Mononuclear cell (primary cell): ENCODE data around the gene CFAP210. TPM values are rescaled to one million over a fixed set of nuclear protein-coding genes. Genes with fewer than 3 reads are reported as not detected.
"Not testable (repeated sequence)": the region's sequence is repeated elsewhere in the genome, so short reads cannot be mapped to it uniquely, and the experiment has no call there.

Experiments used
- H3K27me3 ChIP-seq: 2 replicates; pipeline ENCODE4 v1.6.0; 2011; ENCODE audit warnings: low read length, control low read depth; ENCODE audit not compliant: insufficient read depth
- H3K4me1 ChIP-seq: 2 replicates; pipeline ENCODE4 v1.5.1; 2011; ENCODE audit warnings: mild to moderate bottlenecking, low read length, control low read depth; ENCODE audit not compliant: insufficient read depth
- H3K4me3 ChIP-seq: 2 replicates; pipeline ENCODE4 v1.5.1; 2011; ENCODE audit warnings: mild to moderate bottlenecking, low read length, moderate library complexity
- H3K9me3 ChIP-seq: 2 replicates; pipeline ENCODE4 v1.5.1; 2011; ENCODE audit warnings: low read depth, mild to moderate bottlenecking, control low read depth, low read length
- total RNA-seq: library from RNA; depleted of rRNA; stranded (reverse); fragments of >200 nt; gene quantifications from one replicate; pipeline ENCODE4 v1.2.3, GENCODE V29; 2012

CFAP210 gene
- total RNA-seq, 1 donor = 0.10 TPM

DNA sequence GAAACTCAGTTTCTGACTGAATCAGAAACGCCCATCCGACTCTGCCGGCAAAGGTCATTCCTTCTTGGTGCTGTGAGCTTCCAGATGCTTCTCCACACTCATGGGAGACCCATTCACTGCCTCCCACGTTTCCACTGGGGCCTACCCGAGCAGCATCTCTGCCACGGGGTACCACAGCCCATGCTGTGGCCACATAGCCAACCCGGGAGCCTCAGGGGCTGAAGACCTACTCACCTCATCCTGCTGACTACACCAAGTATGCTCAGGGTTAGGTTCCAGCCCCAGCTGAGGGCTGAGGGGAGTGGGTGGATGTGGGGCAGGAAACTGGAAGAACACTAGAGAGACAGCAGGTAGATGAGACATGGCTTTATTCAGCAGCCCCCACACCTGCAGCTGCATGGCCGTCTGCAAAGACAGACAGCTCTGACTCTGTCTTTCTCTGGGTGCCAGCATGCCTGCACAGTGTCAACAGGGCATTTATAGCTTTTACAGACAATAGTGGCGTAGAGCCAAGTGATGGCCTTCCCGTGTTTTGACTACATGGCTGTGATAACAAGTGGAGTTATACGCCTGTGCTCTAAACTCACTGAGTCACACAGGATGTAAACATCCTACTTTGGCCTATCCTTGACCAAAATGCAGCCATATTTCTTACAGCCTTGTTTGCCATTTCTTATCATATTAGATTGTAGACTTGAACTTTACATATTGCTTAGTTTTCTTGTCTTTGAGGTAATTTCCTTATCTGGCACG lies 22.9 kb upstream of the CFAP210 start:
- no peaks in the 10 kb centered on the region for H3K9me3 ChIP-seq
- H3K4me1 ChIP-seq = no peaks in the 10 kb centered on the region
- no peak overlapping the region for H3K4me3 ChIP-seq
- H3K27me3 ChIP-seq = no peaks in the 10 kb centered on the region

DNA sequence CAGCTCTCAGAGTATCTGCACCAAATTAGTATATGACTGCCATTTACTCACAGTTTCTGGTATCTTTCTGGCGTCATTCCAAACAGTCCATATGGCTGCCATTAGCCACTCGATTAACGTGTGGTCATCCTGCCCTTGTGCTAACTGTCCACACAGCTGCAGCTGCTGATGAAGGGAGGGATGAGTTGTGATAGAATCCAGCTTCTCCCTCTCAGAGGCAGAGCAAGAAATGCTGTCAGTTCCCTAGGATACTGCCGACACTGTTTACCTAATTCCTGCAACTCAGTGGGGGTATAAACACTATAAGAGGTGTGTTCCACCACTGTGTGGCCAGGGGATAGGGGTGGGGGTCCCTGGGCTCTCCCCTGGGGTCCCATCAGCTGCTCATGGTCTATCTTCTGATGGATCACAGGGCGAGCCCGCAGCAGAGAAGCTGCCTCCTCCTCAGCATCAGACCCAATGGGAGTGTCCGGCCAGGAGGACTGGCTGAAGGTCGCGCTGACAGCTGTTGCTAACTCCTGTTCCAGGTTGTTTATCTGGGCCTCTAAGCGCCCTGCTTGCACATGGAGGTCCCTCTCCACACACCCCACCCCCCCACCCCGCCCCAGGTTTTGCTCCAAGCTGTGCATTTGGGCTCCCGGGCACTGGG lies 22.2 kb upstream of the CFAP210 start:
- no peaks in the 10 kb centered on the region for H3K9me3 ChIP-seq
- no peak overlapping the region for H3K4me3 ChIP-seq
- no peaks in the 10 kb centered on the region for H3K27me3 ChIP-seq
- no peaks in the 10 kb centered on the region for H3K4me1 ChIP-seq

GRCh38 chr2:169715379-169716237 lies 21.4 kb upstream of the CFAP210 start:
- Histone ChIP-seq H3K4me3 (no peak overlapping the region), H3K9me3 (no peaks in the 10 kb centered on the region), H3K4me1 (no peaks in the 10 kb centered on the region), H3K27me3 (no peaks in the 10 kb centered on the region)

DNA sequence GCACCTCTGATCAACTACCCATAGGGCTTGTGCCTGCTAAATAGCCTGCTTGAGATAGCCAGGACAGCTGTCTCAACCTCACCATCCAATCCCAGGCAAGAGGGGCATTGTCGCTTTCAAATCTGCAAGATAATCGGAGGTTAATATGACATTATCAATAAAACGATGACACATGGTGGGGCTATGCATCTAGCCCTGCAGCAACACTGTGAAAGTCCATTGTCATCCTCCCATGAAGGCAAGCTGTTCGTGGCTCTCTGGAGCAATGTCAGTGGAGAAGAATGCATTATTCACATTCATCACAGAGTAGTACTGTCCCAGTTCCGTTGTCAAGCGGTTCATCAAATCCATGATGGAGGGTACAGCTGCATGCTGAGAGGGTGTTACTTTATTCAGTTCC lies 20.5 kb upstream of the CFAP210 start:
- no peaks in the 10 kb centered on the region for H3K4me1 ChIP-seq
- no peaks in the 10 kb centered on the region for H3K9me3 ChIP-seq
- H3K27me3 ChIP-seq = no peaks in the 10 kb centered on the region
- no peak overlapping the region for H3K4me3 ChIP-seq

DNA sequence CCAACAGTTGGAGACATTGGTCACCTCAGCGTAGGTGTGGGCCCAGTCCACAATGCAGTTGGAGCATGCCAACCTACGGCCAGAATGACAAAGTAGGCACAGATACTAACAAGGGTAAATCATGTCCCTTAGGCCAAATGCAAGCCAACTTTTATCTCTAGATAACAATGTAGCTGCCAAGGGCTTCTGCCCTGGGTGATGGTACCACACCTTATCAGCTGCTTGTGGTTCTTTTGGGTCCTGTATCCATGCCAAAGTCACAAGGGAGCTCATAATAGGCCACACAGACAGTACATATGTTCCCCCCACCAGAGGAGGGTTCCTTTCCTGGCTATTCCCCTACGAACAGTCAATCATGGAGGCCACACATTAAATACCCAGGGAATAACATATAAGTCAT lies 19.1 kb upstream of the CFAP210 start:
- H3K27me3 ChIP-seq = no peaks in the 10 kb centered on the region
- H3K9me3 ChIP-seq = no peaks in the 10 kb centered on the region
- no peak overlapping the region for H3K4me3 ChIP-seq
- no peaks in the 10 kb centered on the region for H3K4me1 ChIP-seq

GRCh38 chr2:169712791-169713227 lies 18.6 kb upstream of the CFAP210 start:
- H3K9me3 ChIP-seq = no peaks in the 10 kb centered on the region
- H3K27me3 ChIP-seq = no peaks in the 10 kb centered on the region
- no peak overlapping the region for H3K4me3 ChIP-seq
- no peaks in the 10 kb centered on the region for H3K4me1 ChIP-seq

DNA sequence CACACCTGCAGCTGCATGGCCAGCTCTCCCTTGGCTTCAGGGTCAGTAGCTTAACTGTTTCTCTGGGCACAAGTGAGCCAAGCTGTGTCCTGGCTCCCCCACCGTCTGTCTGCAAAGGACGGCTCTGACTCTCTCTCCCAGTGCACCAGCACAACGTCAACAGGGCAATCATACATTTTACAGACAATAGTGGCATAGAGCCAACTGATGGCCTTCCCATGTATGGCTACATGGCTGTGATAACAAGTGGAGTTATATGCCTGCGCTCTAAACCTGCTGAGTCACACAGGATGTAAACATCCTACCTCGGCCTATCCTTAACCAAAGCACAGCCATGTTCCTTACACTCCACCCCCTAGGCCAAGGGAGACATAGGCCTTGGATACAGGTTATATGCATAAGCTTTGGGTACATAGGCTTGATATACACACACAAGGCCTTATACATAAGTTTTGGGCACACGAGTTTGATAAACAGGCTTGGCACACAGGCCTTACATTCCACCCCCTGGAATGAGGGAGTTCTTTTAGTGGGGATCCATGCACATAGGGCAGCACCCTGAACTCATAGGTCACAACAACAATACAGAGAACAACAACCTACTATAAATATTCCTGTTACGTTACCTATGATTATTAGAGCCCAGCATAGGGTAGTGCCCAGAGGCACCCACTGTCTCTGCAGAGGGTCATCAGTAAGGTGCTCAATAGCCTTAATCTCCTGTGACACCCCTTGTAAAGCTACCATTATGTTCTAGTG lies 17.7 kb upstream of the CFAP210 start:
- Histone ChIP-seq H3K4me1 (no peaks in the 10 kb centered on the region), H3K27me3 (no peaks in the 10 kb centered on the region), H3K4me3 (no peak overlapping the region), H3K9me3 (no peaks in the 10 kb centered on the region)

GRCh38 chr2:169709981-169710380 lies 15.8 kb upstream of the CFAP210 start:
- Histone ChIP-seq H3K27me3 (no peaks in the 10 kb centered on the region), H3K9me3 (no peaks in the 10 kb centered on the region), H3K4me1 (no peaks in the 10 kb centered on the region), H3K4me3 (no peak overlapping the region)

DNA sequence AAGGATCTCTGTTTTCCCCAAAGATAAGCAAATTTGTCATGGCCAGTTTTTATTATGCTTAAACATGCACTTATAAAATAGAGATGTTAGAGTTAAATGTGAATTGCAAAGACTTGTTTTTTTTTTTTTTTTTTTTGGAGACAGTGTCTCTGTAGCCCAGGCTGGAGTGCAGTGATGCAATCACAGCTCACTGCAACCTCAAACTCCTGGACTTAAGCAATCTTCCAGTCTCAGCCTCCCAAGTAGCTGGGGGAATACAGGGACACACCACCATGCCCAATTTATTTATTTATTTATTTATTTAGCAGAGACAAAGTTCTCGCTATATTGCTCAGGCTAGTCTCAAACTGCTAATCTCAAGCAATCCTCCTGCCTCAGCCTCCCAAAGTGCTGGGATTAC lies 15.1 kb upstream of the CFAP210 start:
- no peak overlapping the region for H3K4me3 ChIP-seq
- H3K4me1 ChIP-seq = no peaks in the 10 kb centered on the region
- no peaks in the 10 kb centered on the region for H3K27me3 ChIP-seq
- no peaks in the 10 kb centered on the region for H3K9me3 ChIP-seq

DNA sequence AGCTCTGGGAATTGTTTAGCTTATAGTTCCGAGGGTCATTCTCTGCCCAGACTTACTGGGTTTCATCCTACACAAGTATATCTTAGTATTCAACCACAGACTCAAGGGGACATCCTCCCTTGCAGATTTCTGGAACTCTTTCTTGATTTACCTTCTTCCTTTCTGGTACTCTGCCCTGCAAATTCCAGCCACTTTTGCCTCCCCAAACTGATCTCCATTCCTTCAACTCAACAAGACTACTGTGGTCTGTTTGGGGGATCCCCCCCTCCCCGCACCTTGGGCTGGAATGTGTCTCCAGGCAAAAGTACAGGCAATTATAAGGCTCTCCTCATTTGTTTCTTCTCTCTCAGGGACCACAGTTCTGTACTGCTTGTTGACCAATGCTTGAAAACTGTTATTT lies 13.4 kb upstream of the CFAP210 start:
- Histone ChIP-seq H3K9me3 (no peaks in the 10 kb centered on the region), H3K27me3 (no peaks in the 10 kb centered on the region), H3K4me3 (no peak overlapping the region), H3K4me1 (no peaks in the 10 kb centered on the region)

- H3K4me1 ChIP-seq = no peaks in the 10 kb centered on the region
- no peak overlapping the region for H3K4me3 ChIP-seq
- H3K9me3 ChIP-seq = no peaks in the 10 kb centered on the region
- H3K27me3 ChIP-seq = no peaks in the 10 kb centered on the region
Observed at GRCh38 chr2:169705927-169706326, 11.7 kb upstream of the CFAP210 start.

GRCh38 chr2:169704160-169704708 lies 10.0 kb upstream of the CFAP210 start:
- Histone ChIP-seq H3K4me1 (no peaks in the 10 kb centered on the region), H3K27me3 (no peaks in the 10 kb centered on the region), H3K4me3 (no peak overlapping the region), H3K9me3 (no peaks in the 10 kb centered on the region)

GRCh38 chr2:169702996-169703395 lies 8.8 kb upstream of the CFAP210 start:
- no peaks in the 10 kb centered on the region for H3K27me3 ChIP-seq
- H3K4me3 ChIP-seq = no peak overlapping the region
- no peaks in the 10 kb centered on the region for H3K4me1 ChIP-seq
- H3K9me3 ChIP-seq = no peaks in the 10 kb centered on the region

DNA sequence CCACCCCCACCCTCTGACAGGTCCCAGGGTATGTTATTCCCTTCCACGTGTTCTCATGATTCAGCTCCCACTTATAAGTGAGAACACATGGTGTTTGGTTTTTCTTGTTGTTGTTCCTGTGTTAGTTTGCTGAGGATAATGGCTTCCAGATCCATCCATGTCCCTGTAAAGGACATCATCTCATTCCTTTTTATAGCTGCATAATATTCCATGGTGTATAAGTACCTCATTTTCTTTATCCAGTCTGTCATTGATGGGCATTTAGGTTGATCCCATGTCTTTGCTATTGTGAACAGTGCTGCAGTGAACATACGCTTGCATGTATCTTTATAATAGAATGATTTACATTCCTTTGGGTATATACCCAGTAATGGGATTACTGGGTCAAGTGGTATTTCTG lies 5.0 kb upstream of the CFAP210 start:
- H3K4me3 ChIP-seq, H3K9me3 ChIP-seq, H3K4me1 ChIP-seq, H3K27me3 ChIP-seq: not testable (repeated sequence)
